SU-DHL-6 (cell line): Measurements from ENCODE around the gene DENND1B.

ENCODE experiments used
- EZH2phosphoT487 ChIP-seq: fragments of 200-600 bp; sonication (generic), shearing (Covaris generic); conservative IDR thresholded peaks from 2 replicates; pipeline ENCODE4 v1.6.1; 2018; ENCODE audit warnings: mild to moderate bottlenecking, antibody characterized with exemption, low read length, moderate library complexity, mixed read lengths
- TF ChIP-seq, protein P1 (sequence below): fragments of 200-600 bp; sonication (generic); IDR thresholded peaks from one replicate; pipeline ENCODE4 v1.5.1; 2017; ENCODE audit warnings: antibody characterized with exemption, mild to moderate bottlenecking, low read length, moderate library complexity; ENCODE audit not compliant: insufficient read depth, poor library complexity, severe bottlenecking

DNA sequence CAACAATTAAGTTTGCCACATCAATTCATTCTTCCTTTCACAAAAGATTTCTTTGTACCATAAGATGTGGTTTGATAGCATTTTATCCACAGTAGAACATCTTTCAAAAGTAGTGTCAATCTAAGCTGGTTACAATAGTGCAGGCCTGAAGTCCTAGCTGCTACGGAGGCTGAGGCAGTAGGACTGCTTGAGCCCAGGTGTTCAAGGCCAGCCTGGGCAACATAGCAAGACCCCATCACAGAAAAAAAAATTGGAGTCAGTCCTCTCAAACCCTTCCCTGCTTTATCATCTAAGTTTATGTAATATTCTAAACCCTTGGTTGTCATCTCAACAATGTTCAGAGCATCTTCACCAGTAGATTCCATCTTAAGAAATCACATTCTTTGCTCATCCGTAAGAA is 31.7 kb downstream of the DENND1B start:
- TF ChIP-seq EZH2phosphoT487, result no peak
- TF ChIP-seq, protein P1, sequence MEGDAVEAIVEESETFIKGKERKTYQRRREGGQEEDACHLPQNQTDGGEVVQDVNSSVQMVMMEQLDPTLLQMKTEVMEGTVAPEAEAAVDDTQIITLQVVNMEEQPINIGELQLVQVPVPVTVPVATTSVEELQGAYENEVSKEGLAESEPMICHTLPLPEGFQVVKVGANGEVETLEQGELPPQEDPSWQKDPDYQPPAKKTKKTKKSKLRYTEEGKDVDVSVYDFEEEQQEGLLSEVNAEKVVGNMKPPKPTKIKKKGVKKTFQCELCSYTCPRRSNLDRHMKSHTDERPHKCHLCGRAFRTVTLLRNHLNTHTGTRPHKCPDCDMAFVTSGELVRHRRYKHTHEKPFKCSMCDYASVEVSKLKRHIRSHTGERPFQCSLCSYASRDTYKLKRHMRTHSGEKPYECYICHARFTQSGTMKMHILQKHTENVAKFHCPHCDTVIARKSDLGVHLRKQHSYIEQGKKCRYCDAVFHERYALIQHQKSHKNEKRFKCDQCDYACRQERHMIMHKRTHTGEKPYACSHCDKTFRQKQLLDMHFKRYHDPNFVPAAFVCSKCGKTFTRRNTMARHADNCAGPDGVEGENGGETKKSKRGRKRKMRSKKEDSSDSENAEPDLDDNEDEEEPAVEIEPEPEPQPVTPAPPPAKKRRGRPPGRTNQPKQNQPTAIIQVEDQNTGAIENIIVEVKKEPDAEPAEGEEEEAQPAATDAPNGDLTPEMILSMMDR, result no peak
